ES-I3 (cell line): ENCODE results near the gene TMEM63A.
"Not testable (repeated sequence)": the region's sequence is repeated elsewhere in the genome, so short reads cannot be mapped to it uniquely, and the experiment has no call there.

Experiments used
- H3K36me3 ChIP-seq: 2 replicates; pipeline ENCODE4 v1.6.1; 2013; ENCODE audit warnings: mild to moderate bottlenecking, low read length, control low read depth, moderate library complexity; ENCODE audit not compliant: insufficient read depth
- H3K4me1 ChIP-seq: 2 replicates; pipeline ENCODE4 v1.6.1; 2013; ENCODE audit warnings: mild to moderate bottlenecking, control low read depth, low read length; ENCODE audit not compliant: insufficient read depth
- H3K9ac ChIP-seq: 2 replicates; pipeline ENCODE4 v1.6.1; 2013; ENCODE audit warnings: low read depth, mild to moderate bottlenecking, low read length, moderate library complexity
- H3K9me3 ChIP-seq: 2 replicates; pipeline ENCODE4 v1.6.1; 2013; ENCODE audit warnings: mild to moderate bottlenecking, low read length, moderate library complexity; ENCODE audit not compliant: control insufficient read depth, insufficient read depth

The TMEM63A gene

DNA sequence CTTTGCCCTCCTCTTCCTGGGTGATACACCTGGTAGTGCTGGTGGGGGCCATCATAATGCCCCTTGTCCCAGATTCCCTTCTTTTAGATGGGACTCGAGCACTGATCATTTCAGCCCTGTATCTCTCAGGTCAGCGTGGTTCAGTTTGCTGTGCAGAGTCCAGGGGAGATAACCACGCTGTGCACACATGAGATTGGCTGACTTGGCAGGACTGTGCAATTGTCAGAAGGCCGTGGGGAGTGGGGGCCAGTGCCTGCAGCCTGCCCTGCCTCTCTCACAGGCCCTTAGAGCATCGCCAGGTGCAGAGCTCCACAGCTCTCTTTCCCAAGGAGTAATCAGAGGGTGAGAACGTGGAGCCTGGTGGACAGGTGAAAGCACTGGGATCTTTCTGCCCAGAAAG, 57.1 kb downstream of the TMEM63A start:
- Histone ChIP-seq H3K36me3 (peaks cover 4% of the 10 kb centered on the region), H3K9me3 (no peaks in the 10 kb centered on the region), H3K4me1 (peaks cover 19% of the 10 kb centered on the region), H3K9ac (no peak overlapping the region)

DNA sequence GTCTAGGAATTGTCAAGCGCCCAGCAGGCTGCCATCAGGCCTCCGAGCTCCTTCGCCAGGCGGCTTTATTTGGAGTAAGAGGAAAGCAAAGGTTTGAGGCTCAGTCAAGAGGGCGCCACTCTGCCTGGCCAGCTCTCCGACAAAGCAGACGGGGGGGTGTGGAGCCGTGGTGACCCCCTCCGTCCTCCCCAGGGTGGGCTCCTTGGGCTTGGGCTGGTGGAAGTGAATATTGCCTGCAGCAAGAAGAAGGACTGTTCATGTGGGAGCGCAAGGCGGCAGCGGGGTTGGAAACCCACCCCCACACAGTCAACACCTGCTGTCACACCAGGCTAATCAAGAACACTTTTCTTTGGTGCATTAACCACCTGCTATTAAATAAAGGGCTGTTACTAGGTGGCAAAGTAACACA, 57.6 kb downstream of the TMEM63A start:
- Histone ChIP-seq H3K36me3 (peaks cover 4% of the 10 kb centered on the region; the same call in 1 of the 2 replicates), H3K9me3 (no peaks in the 10 kb centered on the region), H3K9ac (no peak overlapping the region), H3K4me1 (peaks cover 19% of the 10 kb centered on the region)

DNA sequence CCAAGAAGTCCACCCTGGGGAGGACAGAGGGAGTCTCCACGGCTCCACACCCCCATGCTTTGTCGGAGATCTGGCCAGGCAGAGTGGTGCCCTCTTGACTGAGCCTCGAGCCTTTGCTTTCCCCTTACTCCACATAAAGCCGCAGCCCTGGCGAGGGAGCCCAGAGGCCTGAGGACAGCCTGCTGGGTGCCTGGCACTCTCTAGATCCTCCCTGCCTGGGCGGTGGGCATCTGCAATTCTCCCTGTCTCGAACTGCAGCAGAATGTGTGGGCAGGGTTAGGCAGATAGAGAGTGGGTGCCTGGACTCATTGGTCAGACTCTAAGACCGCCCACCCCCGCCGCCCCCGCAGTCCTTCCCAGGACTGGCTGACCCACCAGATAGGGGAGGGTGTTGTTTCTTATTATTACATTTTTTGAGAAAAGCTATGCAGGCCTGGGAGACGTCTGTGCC, 58.3 kb downstream of the TMEM63A start:
- no peaks in the 10 kb centered on the region; the same call in 1 of the 2 replicates for H3K36me3 ChIP-seq
- no peak overlapping the region for H3K9ac ChIP-seq
- H3K9me3 ChIP-seq, result no peaks in the 10 kb centered on the region
- H3K4me1 ChIP-seq, result peaks cover 19% of the 10 kb centered on the region

DNA sequence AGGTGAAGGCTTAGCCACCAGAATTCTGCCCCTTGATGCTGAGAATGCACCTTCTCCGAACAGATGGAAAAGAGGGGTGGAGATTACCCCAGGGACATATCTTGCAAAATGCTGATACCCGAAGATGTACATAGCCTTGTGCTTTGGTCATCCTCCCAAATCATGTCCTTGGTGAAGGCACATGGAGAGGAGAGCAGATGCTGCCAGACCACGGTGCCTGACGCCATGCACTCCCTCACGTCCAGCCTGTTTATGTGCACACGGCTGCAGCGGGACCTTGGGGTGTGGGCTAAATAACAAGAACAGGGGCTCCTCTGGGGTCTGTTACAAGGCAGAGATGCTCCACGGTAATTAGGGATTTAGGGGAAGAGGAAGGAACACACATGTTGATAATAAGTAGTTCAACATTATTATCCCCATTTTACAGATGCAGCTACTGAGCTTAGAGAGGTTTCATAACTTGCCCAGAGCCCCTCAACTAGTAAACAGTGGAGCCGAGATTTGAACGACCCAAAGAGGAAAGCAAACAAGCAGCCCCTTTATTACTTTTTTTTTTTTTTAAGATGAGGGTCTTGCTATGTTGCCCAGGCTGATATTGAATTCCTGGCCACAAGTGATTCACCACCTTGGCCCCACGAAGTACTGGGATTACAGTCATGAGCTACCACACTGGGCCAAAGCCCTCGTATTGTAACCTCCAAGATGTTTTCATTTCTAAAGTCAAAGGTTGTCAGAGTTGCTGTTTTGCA, 59.4 kb downstream of the TMEM63A start:
- H3K9me3 ChIP-seq, result no peaks in the 10 kb centered on the region
- H3K4me1 ChIP-seq, result peaks cover 27% of the 10 kb centered on the region
- H3K9ac ChIP-seq, result no peak overlapping the region
- H3K36me3 ChIP-seq, result no peaks in the 10 kb centered on the region; the same call in 1 of the 2 replicates

DNA sequence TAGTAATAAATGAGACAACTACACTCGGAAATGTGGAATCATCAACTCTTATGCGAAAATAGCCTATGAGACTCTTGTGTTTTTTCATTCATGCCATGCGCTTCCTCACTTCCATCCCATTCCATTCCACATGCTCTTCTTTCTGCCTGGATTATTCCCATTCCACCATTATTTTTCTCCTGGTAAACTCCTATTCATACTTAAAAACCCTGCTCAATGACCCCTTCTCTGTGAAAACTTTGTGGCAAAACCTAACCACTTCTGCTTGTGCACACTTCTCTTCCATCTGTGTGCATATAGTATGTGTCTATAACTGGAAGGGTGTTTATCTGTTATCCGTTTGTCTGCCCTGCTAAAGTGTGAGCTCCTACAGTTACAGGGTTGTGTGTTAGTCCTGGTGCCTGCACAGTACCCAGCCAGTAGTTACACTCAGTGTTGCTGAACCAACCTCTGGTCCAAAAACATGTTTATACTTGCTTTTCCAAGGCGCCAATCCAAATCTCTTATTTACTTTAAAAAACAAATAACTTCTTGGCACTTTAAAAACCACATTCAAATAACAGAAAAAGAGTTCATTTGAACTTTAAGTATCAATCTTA, 61.6 kb downstream of the TMEM63A start:
- H3K9me3 ChIP-seq, result no peaks in the 10 kb centered on the region
- H3K4me1 ChIP-seq, result peaks cover 32% of the 10 kb centered on the region
- no peaks in the 10 kb centered on the region; the same call in 1 of the 2 replicates for H3K36me3 ChIP-seq
- no peak overlapping the region for H3K9ac ChIP-seq

DNA sequence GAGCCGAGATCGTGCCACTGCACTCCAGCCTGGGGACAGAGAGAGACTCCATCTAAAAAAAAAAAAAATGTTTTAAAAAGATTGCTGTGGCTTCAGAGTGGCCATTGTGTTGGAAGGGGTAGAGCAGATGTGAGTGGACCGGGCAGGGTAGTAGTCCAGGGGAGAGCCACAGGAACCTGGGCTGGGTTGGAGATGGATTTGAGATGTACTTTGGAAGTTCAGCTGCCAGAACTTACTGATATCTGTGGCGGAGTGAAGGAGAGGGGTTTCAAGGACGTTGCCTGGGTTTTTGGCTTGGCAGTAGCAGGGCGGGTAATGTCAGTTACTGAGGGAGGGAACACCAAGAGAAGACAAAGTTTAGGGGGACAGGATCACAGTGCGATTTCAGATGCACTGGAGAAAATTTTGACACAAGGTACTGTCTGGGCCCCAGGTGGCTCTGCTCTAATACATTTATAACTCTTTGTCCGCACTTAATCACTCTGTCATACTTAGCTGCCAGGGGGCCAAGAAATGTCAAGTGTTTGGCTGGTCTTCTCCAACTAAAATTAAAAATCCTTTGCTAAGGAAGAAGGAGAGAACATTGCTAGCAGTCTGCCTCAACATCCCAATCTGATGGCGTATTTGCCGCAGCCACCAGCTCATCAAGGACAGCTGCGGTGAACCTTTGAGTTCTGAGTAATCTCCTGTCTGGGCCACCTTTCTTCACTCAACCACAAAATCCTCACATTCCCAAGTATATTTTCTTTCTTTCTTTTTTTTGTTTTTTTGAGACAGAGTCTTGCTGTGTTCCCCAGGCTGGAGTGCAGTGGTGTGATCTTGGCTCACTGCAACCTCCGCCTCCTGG, 62.6 kb downstream of the TMEM63A start:
- H3K4me1 ChIP-seq, result peaks cover 35% of the 10 kb centered on the region
- H3K9ac ChIP-seq, result no peak overlapping the region

DNA sequence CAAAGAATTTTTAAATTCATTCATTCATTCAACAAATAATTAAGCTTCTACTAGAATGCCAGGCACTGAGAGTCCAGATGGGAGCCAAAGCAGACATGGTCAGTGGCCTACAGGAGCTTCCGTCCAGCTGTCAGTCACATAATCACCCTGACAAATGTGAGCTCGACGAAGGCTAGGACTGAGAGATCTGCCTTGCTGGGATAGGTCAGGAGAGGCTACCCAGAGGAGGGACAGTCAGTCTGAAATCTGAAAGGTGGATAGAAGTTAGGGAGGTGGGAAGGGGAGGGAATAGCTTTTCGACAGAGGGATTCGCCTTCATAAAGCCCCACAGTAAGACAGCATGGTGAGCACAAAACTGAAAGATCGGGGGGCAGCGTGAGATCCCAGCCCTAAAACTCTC, 64.0 kb downstream of the TMEM63A start:
- Histone ChIP-seq H3K9me3 (no peaks in the 10 kb centered on the region), H3K4me1 (peaks cover 40% of the 10 kb centered on the region), H3K9ac (no peak overlapping the region), H3K36me3 (no peaks in the 10 kb centered on the region; the same call in 1 of the 2 replicates)

More for the DNA sequence above, 62.6 kb downstream of the TMEM63A start:
- H3K9me3 ChIP-seq, result no peaks in the 10 kb centered on the region
- no peaks in the 10 kb centered on the region; the same call in 1 of the 2 replicates for H3K36me3 ChIP-seq

DNA sequence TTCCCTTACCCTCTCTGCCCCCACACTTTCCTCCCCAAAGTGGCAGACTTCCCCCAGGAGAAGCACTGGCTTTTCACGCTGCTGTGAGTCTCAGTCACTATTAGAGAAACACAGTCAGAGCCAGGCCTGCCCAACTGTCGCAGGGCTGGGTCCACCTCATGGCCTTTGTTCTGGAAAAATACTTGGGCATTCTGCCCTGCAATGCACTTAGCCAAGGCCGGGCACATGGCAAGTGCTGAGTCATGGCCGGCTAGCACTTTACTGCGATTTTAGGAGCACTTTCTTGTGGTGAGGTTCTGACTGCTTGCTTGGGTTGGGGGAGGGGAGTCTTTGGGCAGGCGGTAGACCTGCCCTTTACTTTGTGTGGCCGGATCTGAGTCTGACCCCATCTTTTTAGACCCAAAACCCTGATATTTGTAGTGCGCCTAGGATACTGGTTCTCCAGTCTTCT, 64.5 kb downstream of the TMEM63A start:
- Histone ChIP-seq H3K9ac (no peak overlapping the region), H3K9me3 (no peaks in the 10 kb centered on the region), H3K4me1 (peaks cover 45% of the 10 kb centered on the region), H3K36me3 (no peaks in the 10 kb centered on the region; the same call in 1 of the 2 replicates)

DNA sequence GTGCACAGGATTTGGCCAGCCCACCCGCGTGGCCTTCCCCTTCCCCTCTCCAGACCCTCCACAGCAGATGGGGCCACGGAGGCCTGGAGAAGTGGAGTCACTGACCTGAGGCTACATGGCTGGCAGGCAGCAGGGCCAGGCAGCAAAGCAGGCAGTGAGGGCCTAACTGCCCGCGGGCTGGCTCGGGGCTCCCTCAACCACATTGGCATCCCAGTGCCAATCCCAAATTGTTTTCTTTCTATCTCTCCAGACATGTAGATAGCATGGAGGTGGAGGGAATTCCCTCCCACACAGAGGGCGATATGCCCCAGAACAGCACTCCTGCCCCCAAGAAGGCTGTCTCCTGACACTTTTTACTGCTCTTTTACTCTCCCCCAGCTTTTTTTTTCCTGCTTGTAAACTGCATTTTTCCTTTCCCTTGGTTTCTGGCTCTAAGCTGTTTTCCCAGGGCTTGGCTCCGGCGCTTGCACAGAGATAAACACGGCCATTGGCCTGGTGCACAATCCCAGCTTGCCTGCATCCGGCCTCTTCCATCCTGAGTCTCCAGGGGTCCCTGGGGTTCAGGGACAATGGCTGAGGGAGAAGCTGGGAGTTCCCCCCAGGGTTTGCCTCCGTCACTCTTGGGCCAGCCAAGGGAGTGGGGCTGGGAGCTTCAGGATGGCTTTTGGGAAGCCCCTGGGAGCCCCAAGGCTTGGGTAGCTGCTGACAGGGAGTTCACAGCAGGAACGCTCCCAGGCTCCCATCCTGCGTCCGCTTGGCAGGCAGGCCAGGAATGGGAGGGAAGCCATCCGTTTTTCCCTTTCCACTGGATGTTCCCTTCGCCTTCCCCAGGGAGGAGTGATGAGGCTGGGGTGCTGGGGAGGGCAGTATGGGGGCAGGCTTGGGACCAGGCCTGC, 65.3 kb downstream of the TMEM63A start:
- Histone ChIP-seq H3K36me3 (no peaks in the 10 kb centered on the region; the same call in 1 of the 2 replicates), H3K9me3 (no peaks in the 10 kb centered on the region), H3K9ac (no peak overlapping the region), H3K4me1 (peaks cover 48% of the 10 kb centered on the region)

DNA sequence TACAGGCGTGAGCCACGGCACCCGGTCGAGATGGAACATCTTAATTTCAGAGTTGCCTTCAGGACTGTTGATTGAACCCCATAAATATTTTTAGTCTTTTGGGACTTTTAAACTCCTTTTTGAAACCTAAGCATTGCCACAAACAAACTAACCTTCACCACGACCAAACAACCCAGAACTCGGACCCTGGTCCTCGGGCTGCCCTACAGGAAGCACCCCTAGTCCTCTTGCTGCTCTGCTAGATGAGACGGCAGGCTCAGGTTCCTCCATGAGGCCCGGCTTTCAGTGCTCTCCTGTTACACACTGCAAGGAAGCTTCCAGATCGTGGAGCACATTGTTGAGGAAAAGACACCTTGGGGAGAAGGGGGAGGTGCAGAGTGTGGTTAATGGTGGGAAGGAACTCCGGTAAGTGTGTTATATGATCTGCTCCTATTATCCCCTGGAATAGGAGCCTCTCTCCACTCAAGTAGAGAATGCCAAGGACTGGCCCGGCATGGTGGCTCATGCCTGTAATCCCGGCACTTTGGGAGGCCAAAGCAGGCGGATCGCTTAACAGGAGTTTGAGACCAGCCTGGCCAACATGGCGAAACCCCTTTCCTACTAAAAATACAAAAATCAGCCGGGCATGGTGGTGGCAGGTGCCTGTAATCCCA, 66.5 kb downstream of the TMEM63A start:
- Histone ChIP-seq H3K36me3 (no peaks in the 10 kb centered on the region; the same call in 1 of the 2 replicates), H3K9ac (no peak overlapping the region), H3K9me3 (no peaks in the 10 kb centered on the region), H3K4me1 (peaks cover 51% of the 10 kb centered on the region)

DNA sequence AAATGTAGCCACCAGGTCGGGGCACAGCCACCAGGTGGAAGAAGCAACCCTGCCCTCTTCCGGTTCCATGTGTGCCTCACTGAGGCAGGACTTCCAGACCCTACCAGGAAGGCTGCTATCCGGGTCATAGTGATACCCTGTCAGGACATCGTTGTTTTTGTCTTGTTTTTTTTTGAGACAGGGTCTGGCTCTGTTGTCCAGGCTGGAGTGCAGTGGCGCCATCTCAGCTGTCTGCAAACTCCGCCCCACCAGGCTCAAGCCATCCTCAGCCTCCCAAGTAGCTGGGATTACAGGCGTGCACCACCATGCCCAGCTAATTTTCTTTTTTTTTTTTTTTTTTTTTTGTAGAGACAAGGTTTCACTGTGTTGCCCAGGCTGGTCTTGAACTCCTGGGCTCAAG, 67.1 kb downstream of the TMEM63A start:
- not testable (repeated sequence) for H3K9me3 ChIP-seq, H3K36me3 ChIP-seq, H3K9ac ChIP-seq
- H3K4me1 ChIP-seq, result peaks cover 51% of the 10 kb centered on the region

DNA sequence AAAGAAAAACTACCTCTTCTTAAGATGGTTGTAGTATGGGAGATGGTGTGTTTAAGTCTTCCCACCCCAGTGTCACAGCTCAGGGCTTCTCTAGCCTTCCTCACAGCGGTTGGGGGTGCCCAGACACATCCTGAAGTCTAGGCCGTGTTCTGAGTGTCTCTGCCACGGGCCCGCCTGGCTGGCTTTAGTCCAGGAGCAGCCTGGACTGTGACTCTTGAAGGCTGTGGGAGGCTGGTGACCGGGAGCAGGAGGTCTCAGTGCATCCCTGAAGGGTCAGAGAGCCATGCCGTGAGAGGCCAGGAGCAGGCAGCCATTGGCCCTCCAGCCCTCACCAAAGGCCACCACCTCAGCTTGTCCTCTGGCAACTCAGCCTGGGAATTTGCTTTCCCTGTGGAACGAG, 67.8 kb downstream of the TMEM63A start:
- Histone ChIP-seq H3K9me3 (no peaks in the 10 kb centered on the region), H3K4me1 (peaks cover 51% of the 10 kb centered on the region), H3K36me3 (no peaks in the 10 kb centered on the region; the same call in 1 of the 2 replicates), H3K9ac (no peak overlapping the region)
